ENCODE data around the gene PIGN. TPM values are rescaled to one million over a fixed set of nuclear protein-coding genes. Genes with fewer than 3 reads are reported as not detected.

PIGN gene
- total RNA-seq, 2 experiments from 2014 or later, result 9.6 to 11.7 TPM

DNA sequence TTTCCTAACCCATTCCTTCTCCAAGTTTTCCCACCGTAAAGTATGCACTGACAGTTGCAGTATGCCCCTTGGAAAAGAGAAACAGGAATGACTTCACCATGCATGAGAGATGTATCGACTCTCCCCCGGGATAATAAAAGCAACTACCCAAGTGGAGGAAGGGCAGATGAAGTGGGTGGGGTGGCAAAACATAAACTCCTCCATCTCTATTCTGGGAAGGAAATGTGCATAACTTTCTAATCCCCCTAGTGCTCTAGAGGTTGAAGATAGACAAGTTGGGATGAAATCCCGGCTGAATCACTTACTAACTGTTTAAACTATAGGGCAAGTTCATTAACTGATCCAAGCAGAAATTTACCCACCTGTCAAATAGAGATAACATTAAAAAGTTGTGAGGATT lies 89.2 kb downstream of the PIGN start:
- TF ChIP-seq, protein P1, sequence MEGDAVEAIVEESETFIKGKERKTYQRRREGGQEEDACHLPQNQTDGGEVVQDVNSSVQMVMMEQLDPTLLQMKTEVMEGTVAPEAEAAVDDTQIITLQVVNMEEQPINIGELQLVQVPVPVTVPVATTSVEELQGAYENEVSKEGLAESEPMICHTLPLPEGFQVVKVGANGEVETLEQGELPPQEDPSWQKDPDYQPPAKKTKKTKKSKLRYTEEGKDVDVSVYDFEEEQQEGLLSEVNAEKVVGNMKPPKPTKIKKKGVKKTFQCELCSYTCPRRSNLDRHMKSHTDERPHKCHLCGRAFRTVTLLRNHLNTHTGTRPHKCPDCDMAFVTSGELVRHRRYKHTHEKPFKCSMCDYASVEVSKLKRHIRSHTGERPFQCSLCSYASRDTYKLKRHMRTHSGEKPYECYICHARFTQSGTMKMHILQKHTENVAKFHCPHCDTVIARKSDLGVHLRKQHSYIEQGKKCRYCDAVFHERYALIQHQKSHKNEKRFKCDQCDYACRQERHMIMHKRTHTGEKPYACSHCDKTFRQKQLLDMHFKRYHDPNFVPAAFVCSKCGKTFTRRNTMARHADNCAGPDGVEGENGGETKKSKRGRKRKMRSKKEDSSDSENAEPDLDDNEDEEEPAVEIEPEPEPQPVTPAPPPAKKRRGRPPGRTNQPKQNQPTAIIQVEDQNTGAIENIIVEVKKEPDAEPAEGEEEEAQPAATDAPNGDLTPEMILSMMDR (IDR thresholded peaks at IDR 0.05), result no peak
- no peak for ATAC-seq (ENCODE audit: poor library complexity)
- peaks cover 58% of the 10 kb centered on the region for H3K36me3 Mint-ChIP-seq (ENCODE audit: low read depth)
- Histone ChIP-seq H3K4me1 (ENCODE audit: insufficient read depth, low read length) (no peaks in the 10 kb centered on the region), H3K9me3 (ENCODE audit: control insufficient read depth in 1 of 2, insufficient read depth in 1 of 2, low read length in 2 of 2) (no peaks in the 10 kb centered on the region), H3K36me3 (ENCODE audit: insufficient read depth, low read length) (peaks cover 7% of the 10 kb centered on the region), H3K27me3 (ENCODE audit: control insufficient read depth in 1 of 2, insufficient read depth in 2 of 2, low read length in 2 of 2) (no peaks in the 10 kb centered on the region), H3K4me3 (ENCODE audit: low read length) (no peak overlapping the region), H3K27ac (ENCODE audit: low read depth in 1 of 2, low read length in 2 of 2) (no peak overlapping the region)
- H3K27me3 Mint-ChIP-seq, result no peaks in the 10 kb centered on the region
- intact Hi-C loops (cut with DNase I, micrococcal nuclease), result no loop called here
- no peak for DNase-seq
- H3K4me1 Mint-ChIP-seq (ENCODE audit: low read depth), result peaks cover 8% of the 10 kb centered on the region
- H3K9me3 Mint-ChIP-seq, result peaks cover 6% of the 10 kb centered on the region
- ChIA-PET POLR2A (no interaction called here), CTCF (no interaction called here)
- no peak overlapping the region for H3K4me3 Mint-ChIP-seq
- no peak overlapping the region for H3K27ac Mint-ChIP-seq

DNA sequence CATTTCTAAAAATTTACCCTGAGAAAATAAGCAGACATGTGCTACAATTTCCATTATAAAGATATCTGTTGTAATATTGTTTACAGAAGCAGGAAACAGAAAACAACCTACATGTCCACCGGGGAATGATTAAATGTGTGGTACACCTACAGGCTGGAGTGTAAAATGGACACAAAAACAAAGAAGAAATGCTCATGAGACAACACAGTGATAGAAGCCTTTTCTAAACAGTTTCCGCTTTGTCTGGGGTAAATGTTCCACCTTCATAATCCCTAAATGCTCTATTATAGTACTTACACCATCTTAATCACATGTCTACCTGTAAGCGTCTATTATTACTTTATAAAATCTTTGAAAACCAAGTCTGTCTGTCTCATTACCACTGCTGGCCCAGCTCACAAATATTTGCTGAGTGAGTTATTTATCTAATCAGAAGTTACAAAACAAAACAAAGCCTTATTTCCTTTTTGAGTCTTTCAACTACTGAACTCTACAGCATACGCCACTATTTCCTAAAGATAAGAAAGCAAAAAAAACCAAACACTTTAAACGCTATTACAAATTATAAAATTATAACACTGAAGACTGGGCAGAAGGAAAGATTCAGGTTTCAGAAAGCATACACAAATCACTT lies 95.3 kb downstream of the PIGN start:
- DNase-seq, result no peak
- H3K4me1 ChIP-seq (ENCODE audit: insufficient read depth, low read length), result no peaks in the 10 kb centered on the region
- H3K27me3 ChIP-seq (ENCODE audit: control insufficient read depth in 1 of 2, insufficient read depth in 2 of 2, low read length in 2 of 2), result no peaks in the 10 kb centered on the region
- Mint-ChIP-seq H3K36me3 (ENCODE audit: low read depth) (peaks cover 12% of the 10 kb centered on the region), H3K4me3 (no peak overlapping the region), H3K27ac (no peak overlapping the region), H3K4me1 (ENCODE audit: low read depth) (peaks cover 32% of the 10 kb centered on the region), H3K9me3 (no peaks in the 10 kb centered on the region), H3K27me3 (no peaks in the 10 kb centered on the region)
- intact Hi-C loops (cut with DNase I, micrococcal nuclease), result no loop called here
- H3K9me3 ChIP-seq (ENCODE audit: control insufficient read depth in 1 of 2, insufficient read depth in 1 of 2, low read length in 2 of 2), result no peaks in the 10 kb centered on the region
- ChIA-PET POLR2A (no interaction called here), CTCF (no interaction called here)
- no peak overlapping the region for H3K27ac ChIP-seq (ENCODE audit: low read depth in 1 of 2, low read length in 2 of 2)
- no peak for ATAC-seq (ENCODE audit: poor library complexity)
- no peaks in the 10 kb centered on the region for H3K36me3 ChIP-seq (ENCODE audit: insufficient read depth, low read length)
- H3K4me3 ChIP-seq (ENCODE audit: low read length), result no peak overlapping the region
- TF ChIP-seq, protein P1 (IDR thresholded peaks at IDR 0.05), result no peak

DNA sequence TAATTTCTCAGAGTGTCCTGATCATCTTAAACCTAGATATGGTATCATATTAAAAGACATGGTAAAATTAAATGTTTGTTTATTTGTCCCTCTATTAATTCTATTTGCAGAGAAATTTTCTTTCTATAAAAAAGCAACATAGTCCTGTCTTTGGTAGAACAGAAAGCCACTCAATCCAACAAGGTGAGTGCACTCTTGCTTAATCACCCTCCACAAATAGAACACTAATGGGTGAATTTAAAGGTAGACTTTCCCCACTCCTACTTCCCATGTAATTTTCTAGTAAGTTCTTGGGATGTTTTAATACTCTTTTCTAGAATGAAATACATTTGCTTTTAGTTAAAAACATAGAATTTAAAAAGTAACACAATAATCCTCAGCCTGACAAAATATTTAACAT lies 97.7 kb downstream of the PIGN start:
- POLR2A ChIA-PET, result no interaction called here
- H3K27ac Mint-ChIP-seq, result no peak overlapping the region
- CTCF ChIA-PET, result no interaction called here
- TF ChIP-seq, protein P1 (IDR thresholded peaks at IDR 0.05), result no peak
- peaks cover 41% of the 10 kb centered on the region for H3K4me1 Mint-ChIP-seq (ENCODE audit: low read depth)
- ATAC-seq (ENCODE audit: poor library complexity) (no peak), DNase-seq (no peak)
- Histone ChIP-seq H3K4me1 (ENCODE audit: insufficient read depth, low read length) (no peaks in the 10 kb centered on the region), H3K27ac (ENCODE audit: low read depth in 1 of 2, low read length in 2 of 2) (no peak overlapping the region), H3K36me3 (ENCODE audit: insufficient read depth, low read length) (peaks cover 2% of the 10 kb centered on the region), H3K9me3 (ENCODE audit: control insufficient read depth in 1 of 2, insufficient read depth in 1 of 2, low read length in 2 of 2) (no peaks in the 10 kb centered on the region), H3K27me3 (ENCODE audit: control insufficient read depth in 1 of 2, insufficient read depth in 2 of 2, low read length in 2 of 2) (no peaks in the 10 kb centered on the region), H3K4me3 (ENCODE audit: low read length) (no peak overlapping the region)
- no peaks in the 10 kb centered on the region for H3K9me3 Mint-ChIP-seq
- no peaks in the 10 kb centered on the region for H3K27me3 Mint-ChIP-seq
- no peak overlapping the region for H3K4me3 Mint-ChIP-seq
- peaks cover 12% of the 10 kb centered on the region for H3K36me3 Mint-ChIP-seq (ENCODE audit: low read depth)
- intact Hi-C loops (cut with DNase I, micrococcal nuclease), result no loop called here
